HepG2 (cell line): ENCODE data around the gene GDF7. TPM values are rescaled to one million over a fixed set of nuclear protein-coding genes. Genes with fewer than 3 reads are reported as not detected.

Experiments
- ARID3A ChIP-seq: IDR thresholded peaks from 2 replicates; pipeline ENCODE4 v1.6.1; 2012; ENCODE audit warnings: low read depth, low read length, improper control_type of control experiment
- ARNTL ChIP-seq: sonication (generic); formaldehyde crosslinking; IDR thresholded peaks from 2 replicates; pipeline ENCODE4 v1.4.0; 2020; ENCODE audit warnings: mild to moderate bottlenecking, missing genetic modification reagents
- BCL6 ChIP-seq: IDR thresholded peaks from 2 replicates; pipeline ENCODE4 v1.6.1; 2016; ENCODE audit warnings: missing genetic modification reagents, missing compliant biosample characterization
- GFI1 ChIP-seq: sonication (generic); formaldehyde crosslinking; IDR thresholded peaks from 2 replicates; pipeline ENCODE4 v1.5.0; 2020; ENCODE audit warnings: missing genetic modification reagents, mild to moderate bottlenecking, borderline replicate concordance
- GLI4 ChIP-seq: sonication (generic); formaldehyde crosslinking; IDR thresholded peaks from 2 replicates; pipeline ENCODE4 v1.5.1; 2020; ENCODE audit warnings: missing genetic modification reagents, mild to moderate bottlenecking, moderate library complexity, borderline replicate concordance
- GLMP ChIP-seq: sonication (generic); formaldehyde crosslinking; IDR thresholded peaks from 2 replicates; pipeline ENCODE4 v1.9.0; 2021; ENCODE audit warnings: missing genetic modification reagents, mild to moderate bottlenecking, borderline replicate concordance
- HOXA7 ChIP-seq: sonication (generic); formaldehyde crosslinking; IDR thresholded peaks from 2 replicates; pipeline ENCODE4 v1.8.1; 2022; ENCODE audit warnings: mild to moderate bottlenecking, missing genetic modification reagents, moderate library complexity
- MAFG ChIP-seq: sonication (generic); formaldehyde crosslinking; IDR thresholded peaks from 2 replicates; pipeline ENCODE4 v1.5.1; 2020; ENCODE audit warnings: mild to moderate bottlenecking, missing genetic modification reagents
- MXD3 ChIP-seq: IDR thresholded peaks from 2 replicates; pipeline ENCODE4 v1.6.1; 2016; ENCODE audit warnings: mild to moderate bottlenecking, missing biosample characterization, missing genetic modification reagents
- RFX5 ChIP-seq: IDR thresholded peaks from 2 replicates; pipeline ENCODE4 v1.6.1; 2011; ENCODE audit warnings: low read depth, low read length, improper control_type of control experiment
- SMAD9 ChIP-seq: sonication (generic); formaldehyde crosslinking; IDR thresholded peaks from 2 replicates; pipeline ENCODE4 v1.5.1; 2020; ENCODE audit warnings: mild to moderate bottlenecking, missing genetic modification reagents
- SRY ChIP-seq: sonication (generic); formaldehyde crosslinking; IDR thresholded peaks from 2 replicates; pipeline ENCODE4 v1.8.0; 2022; ENCODE audit warnings: mild to moderate bottlenecking, missing genetic modification reagents
- TAF15 ChIP-seq: fragments of 200-400 bp; formaldehyde crosslinking; IDR thresholded peaks from one replicate; pipeline ENCODE4 v1.6.1; 2018; ENCODE audit warnings: mild to moderate bottlenecking, low read depth, low read length; ENCODE audit not compliant: poor library complexity, severe bottlenecking
- YY1 ChIP-seq: IDR thresholded peaks from 2 replicates; pipeline ENCODE4 v1.6.1; 2011; ENCODE audit warnings: low read length, low read depth, moderate library complexity, mild to moderate bottlenecking; ENCODE audit not compliant: insufficient read depth, insufficient replicate concordance
- ZFP82 ChIP-seq: sonication (generic); formaldehyde crosslinking; IDR thresholded peaks from 2 replicates; pipeline ENCODE4 v1.5.1; 2020; ENCODE audit warnings: mild to moderate bottlenecking, missing genetic modification reagents, borderline replicate concordance
- ZMYM3 ChIP-seq: sonication (generic); formaldehyde crosslinking; IDR thresholded peaks from 2 replicates; pipeline ENCODE4 v1.5.1; 2020; ENCODE audit warnings: mild to moderate bottlenecking, missing genetic modification reagents
- ZNF335 ChIP-seq: sonication (generic); formaldehyde crosslinking; IDR thresholded peaks from 2 replicates; pipeline ENCODE4 v1.4.0; 2020; ENCODE audit warnings: missing genetic modification reagents
- ZNF567 ChIP-seq: sonication (generic); formaldehyde crosslinking; IDR thresholded peaks from 2 replicates; pipeline ENCODE4 v1.8.1; 2023; ENCODE audit warnings: mild to moderate bottlenecking, missing genetic modification reagents, borderline replicate concordance
- ZNF569 ChIP-seq: sonication (generic); formaldehyde crosslinking; IDR thresholded peaks from 2 replicates; pipeline ENCODE4 v1.5.0; 2020; ENCODE audit warnings: mild to moderate bottlenecking, missing genetic modification reagents, moderate library complexity, borderline replicate concordance
- ZNF598 ChIP-seq: sonication (generic); formaldehyde crosslinking; IDR thresholded peaks from 2 replicates; pipeline ENCODE4 v1.5.1; 2020; ENCODE audit warnings: mild to moderate bottlenecking, missing genetic modification reagents, borderline replicate concordance
- ZNF609 ChIP-seq: sonication (generic); formaldehyde crosslinking; IDR thresholded peaks from 2 replicates; pipeline ENCODE4 v1.4.0; 2020; ENCODE audit warnings: mild to moderate bottlenecking, missing genetic modification reagents, borderline replicate concordance
- ZNF644 ChIP-seq: IDR thresholded peaks from 2 replicates; pipeline ENCODE4 v1.6.1; 2016; ENCODE audit warnings: low read depth
- ZNF780A ChIP-seq: sonication (generic); formaldehyde crosslinking; IDR thresholded peaks from 2 replicates; pipeline ENCODE4 v1.8.0; 2022; ENCODE audit warnings: mild to moderate bottlenecking, missing genetic modification reagents, moderate library complexity
- ZSCAN20 ChIP-seq: sonication (generic); formaldehyde crosslinking; IDR thresholded peaks from 2 replicates; pipeline ENCODE4 v1.4.0; 2020; ENCODE audit warnings: missing genetic modification reagents, mild to moderate bottlenecking, borderline replicate concordance
- polyA plus RNA-seq, 8 experiments: library from polyadenylated mRNA; depleted of rRNA in 3 of 8; stranded (reverse) in 7 of 8; unstranded in 1 of 8; fragments of >200 nt; fragmentation: Illumina TruSeq in 4 of 8; extraction: Trizol in 4 of 8; gene quantifications; 2 replicates each; pipeline versions ENCODE4 v1.2.1 to v1.2.3, GENCODE V29; 2011 to 2016; ENCODE audit warnings: low read depth in 4 of 8, missing spikeins in 1 of 8, mixed read lengths in 1 of 8; ENCODE audit not compliant: insufficient read depth in 1 of 8
- total RNA-seq, 5 experiments: library from RNA; depleted of rRNA; stranded (reverse); fragments of >200 nt; fragmentation: Illumina TruSeq; extraction: Trizol; gene quantifications; 2 replicates each; pipeline ENCODE4 v1.2.3, GENCODE V29; 2016; ENCODE audit warnings: low read depth in 1 of 5

GDF7 gene
- total and polyA plus RNA-seq, 2 of the 13 experiments (the other 11 are each of a cell fraction or from before 2014, with no cell fraction given), result 1.6 to 15.0 TPM

- TF ChIP-seq ZFP82 (0 out of 2 replicates have a peak, but pooled peaks have one; percentile 5), YY1 (no peak), ZSCAN20 (CRISPR knock-in tag) (no peak), HOXA7 (CRISPR knock-in tag) (no peak), SRY (CRISPR knock-in tag) (no peak; the same call in 1 of the 2 replicates), GFI1 (CRISPR knock-in tag) (no peak), ZNF644 (no peak), MXD3 (no peak), ZNF567 (CRISPR knock-in tag) (0 out of 2 replicates have a peak, but pooled peaks have one; percentile 6), SMAD9 (CRISPR knock-in tag) (peak; percentile 22; the same call in 1 of the 2 replicates), ZNF569 (CRISPR knock-in tag) (no peak), MAFG (CRISPR knock-in tag) (no peak), BCL6 (CRISPR knock-in tag) (no peak), ZNF609 (CRISPR knock-in tag) (no peak), ZMYM3 (CRISPR knock-in tag) (peak; percentile 48; the same call in 1 of the 2 replicates), GLI4 (CRISPR knock-in tag) (no peak), ZNF335 (CRISPR knock-in tag) (no peak), RFX5 (no peak), GLMP (no peak), ZNF598 (CRISPR knock-in tag) (no peak), ARID3A (no peak), TAF15 (no peak), ZNF780A (CRISPR knock-in tag) (no peak), ARNTL (no peak)
Measured at GRCh38 chr2:20651731-20652099, 15.2 kb upstream of the GDF7 start (continued).
